Trophoblast cell (in vitro differentiated cells and primary cell): ENCODE measurements around the gene ZC3H12A.

ENCODE experiments used
- DNase-seq, 2 donors: peaks; one replicate each; pipeline ENCODE4 v3.0.0-alpha.2; 2016
- H2AFZ ChIP-seq: 2 replicates; pipeline ENCODE4 v1.6.1; 2013; ENCODE audit warnings: low read length, moderate library complexity, mild to moderate bottlenecking; ENCODE audit not compliant: insufficient read depth, poor library complexity
- H2AK5ac ChIP-seq: 2 replicates; pipeline ENCODE4 v1.6.1; 2013; ENCODE audit warnings: mild to moderate bottlenecking, low read length
- H2BK120ac ChIP-seq: 2 replicates; pipeline ENCODE4 v1.6.1; 2013; ENCODE audit warnings: low read length, mild to moderate bottlenecking, moderate library complexity; ENCODE audit not compliant: insufficient read depth, poor library complexity
- H2BK12ac ChIP-seq: 2 replicates; pipeline ENCODE4 v1.6.1; 2013; ENCODE audit warnings: mild to moderate bottlenecking, low read length, moderate library complexity
- H2BK5ac ChIP-seq: 2 replicates; pipeline ENCODE4 v1.6.1; 2013; ENCODE audit warnings: low read length, low read depth, moderate library complexity, mild to moderate bottlenecking; ENCODE audit not compliant: poor library complexity
- H3K14ac ChIP-seq: 2 replicates; pipeline ENCODE4 v1.6.1; 2013; ENCODE audit warnings: mild to moderate bottlenecking, low read length
- H3K18ac ChIP-seq: 2 replicates; pipeline ENCODE4 v1.6.1; 2013; ENCODE audit warnings: mild to moderate bottlenecking, low read length
- H3K23ac ChIP-seq: 2 replicates; pipeline ENCODE4 v1.6.1; 2013; ENCODE audit warnings: low read length
- H3K27ac ChIP-seq: 2 replicates; pipeline ENCODE4 v1.5.1; 2013; ENCODE audit warnings: low read depth, mild to moderate bottlenecking, inconsistent platforms, low read length, moderate library complexity
- H3K27me3 ChIP-seq: 2 replicates; pipeline ENCODE4 v1.6.1; 2013; ENCODE audit warnings: inconsistent platforms, mild to moderate bottlenecking, low read length, moderate library complexity; ENCODE audit not compliant: insufficient read depth
- H3K36me3 ChIP-seq, 2 experiments: 1 replicate in 1 of 2; 2 replicates in 1 of 2; pipeline ENCODE4 v1.6.1; 2013; ENCODE audit warnings: low read length in 2 of 2, mild to moderate bottlenecking in 2 of 2, moderate library complexity in 1 of 2; ENCODE audit not compliant: insufficient read depth in 2 of 2, control insufficient read depth in 1 of 2
- H3K4ac ChIP-seq: 2 replicates; pipeline ENCODE4 v1.6.1; 2013; ENCODE audit warnings: low read depth, mild to moderate bottlenecking, low read length, moderate library complexity
- H3K4me1 ChIP-seq, 2 experiments: 1 replicate in 1 of 2; 2 replicates in 1 of 2; pipeline ENCODE4 v1.6.1; 2013; ENCODE audit warnings: low read length in 2 of 2, mild to moderate bottlenecking in 2 of 2, moderate library complexity in 1 of 2; ENCODE audit not compliant: insufficient read depth in 2 of 2, control insufficient read depth in 1 of 2
- H3K4me2 ChIP-seq: 2 replicates; pipeline ENCODE4 v1.6.1; 2013; ENCODE audit warnings: inconsistent platforms, mild to moderate bottlenecking, low read length, moderate library complexity
- H3K4me3 ChIP-seq: 2 replicates; pipeline ENCODE4 v1.5.1; 2013; ENCODE audit warnings: mild to moderate bottlenecking, low read depth, low read length, inconsistent platforms
- H3K79me1 ChIP-seq: one replicate; pipeline ENCODE4 v1.6.1; 2013; ENCODE audit warnings: low read length
- H3K79me2 ChIP-seq: 2 replicates; pipeline ENCODE4 v1.6.1; 2013; ENCODE audit warnings: low read length, mild to moderate bottlenecking; ENCODE audit not compliant: control insufficient read depth, insufficient read depth, poor library complexity
- H3K9ac ChIP-seq: 2 replicates; pipeline ENCODE4 v1.6.1; 2013; ENCODE audit warnings: mild to moderate bottlenecking, low read length
- H3K9me3 ChIP-seq: 2 replicates; pipeline ENCODE4 v1.6.1; 2013; ENCODE audit warnings: low read depth, mild to moderate bottlenecking, control low read depth, inconsistent platforms, low read length; ENCODE audit not compliant: insufficient read depth
- H4K12ac ChIP-seq: 2 replicates; pipeline ENCODE4 v1.6.1; 2013; ENCODE audit warnings: low read depth, mild to moderate bottlenecking, low read length, moderate library complexity
- H4K8ac ChIP-seq: 2 replicates; pipeline ENCODE4 v1.6.1; 2013; ENCODE audit warnings: low read depth, mild to moderate bottlenecking, low read length, moderate library complexity
- H4K91ac ChIP-seq: one replicate; pipeline ENCODE4 v1.6.1; 2013; ENCODE audit warnings: low read depth, mild to moderate bottlenecking, low read length, moderate library complexity
- WGBS: extraction: QIAGEN DNeasy Blood & Tissue Kit; methylation state at CpG from one replicate; pipeline ENCODE4 v1.1.7; 2013; ENCODE audit warnings: missing lambda C conversion rate; ENCODE audit not compliant: insufficient read length, insufficient coverage; ENCODE audit errors: extremely low coverage; 5-methylcytosine and 5-hydroxymethylcytosine counted together

Gene ZC3H12A

DNA sequence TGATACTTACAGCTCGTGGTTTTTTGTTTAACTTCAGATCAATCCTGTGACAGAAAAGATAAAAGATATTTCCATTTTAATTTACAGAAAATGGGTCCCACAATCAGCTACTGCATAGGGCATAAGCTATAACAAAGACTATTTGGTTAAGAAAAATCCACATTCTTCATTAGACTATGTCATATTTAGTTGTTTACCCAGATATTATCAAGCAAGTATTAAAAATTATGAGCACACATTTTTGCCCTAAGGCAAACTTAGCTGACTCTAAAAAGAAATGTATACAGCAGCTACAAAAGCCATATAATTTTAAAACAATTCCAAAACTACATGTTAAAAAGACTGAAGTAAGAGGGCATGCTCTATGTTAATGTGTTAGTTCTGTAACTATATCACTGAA, 21.5 kb downstream of the ZC3H12A start:
- Histone ChIP-seq H4K91ac (no peak overlapping the region), H3K79me1 (no peaks in the 10 kb centered on the region), H3K4me1 (no peaks in the 10 kb centered on the region), H2AK5ac (no peak overlapping the region), H3K4me3 (no peak overlapping the region), H3K36me3 (peaks cover 13 to 26% of the 10 kb centered on the region in 2 experiments), H2BK5ac (no peak overlapping the region), H3K4ac (no peak overlapping the region), H2BK120ac (no peak overlapping the region), H3K4me2 (no peak overlapping the region), H2BK12ac (no peak overlapping the region), H4K12ac (no peak overlapping the region), H4K8ac (no peak overlapping the region), H3K9ac (no peak overlapping the region), H3K79me2 (no peaks in the 10 kb centered on the region), H3K27me3 (no peaks in the 10 kb centered on the region), H3K18ac (no peak overlapping the region), H2AFZ (no peak overlapping the region), H3K9me3 (no peaks in the 10 kb centered on the region), H3K23ac (no peak overlapping the region), H3K14ac (no peak overlapping the region), H3K27ac (no peak overlapping the region)
- WGBS: no CpG with 5 or more reads among the region's 1 CpG
- DNase-seq: no peak

DNA sequence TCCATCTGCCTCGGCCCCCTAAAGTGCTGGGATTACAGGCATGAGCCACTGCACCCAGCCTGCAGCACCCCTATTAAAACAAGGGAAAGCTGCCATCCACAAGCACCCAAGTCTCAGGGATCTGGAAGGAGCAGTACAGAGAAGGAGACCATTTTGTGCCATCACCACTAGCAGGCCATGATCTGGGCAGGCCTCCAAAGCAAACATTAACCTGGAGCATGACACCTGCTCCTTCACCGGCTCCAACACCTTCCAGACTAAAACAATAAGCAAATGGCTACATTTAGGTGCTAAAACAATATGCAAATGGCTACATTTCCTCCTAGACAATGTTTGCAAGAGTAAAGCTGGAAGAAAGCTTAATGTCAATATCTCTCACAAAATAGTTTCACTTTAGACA, 23.5 kb downstream of the ZC3H12A start:
- H2BK12ac ChIP-seq: no peak overlapping the region
- H3K36me3 ChIP-seq: peaks cover 8 to 24% of the 10 kb centered on the region in 2 experiments
- no peak overlapping the region for H3K18ac ChIP-seq
- no CpG with 5 or more reads among the region's 2 CpGs for WGBS
- no peaks in the 10 kb centered on the region for H3K9me3 ChIP-seq
- H3K4me1 ChIP-seq: no peaks in the 10 kb centered on the region
- no peaks in the 10 kb centered on the region for H3K79me2 ChIP-seq
- H3K4ac ChIP-seq: no peak overlapping the region
- H3K79me1 ChIP-seq: no peaks in the 10 kb centered on the region
- no peak overlapping the region for H3K14ac ChIP-seq
- no peak overlapping the region for H2BK120ac ChIP-seq
- H3K27me3 ChIP-seq: no peaks in the 10 kb centered on the region
- no peak overlapping the region for H3K27ac ChIP-seq
- H3K4me3 ChIP-seq: no peak overlapping the region
- H3K4me2 ChIP-seq: no peak overlapping the region
- peak overlapping the region; percentile 7 for H3K9ac ChIP-seq
- H4K91ac ChIP-seq: no peak overlapping the region
- H2AK5ac ChIP-seq: no peak overlapping the region
- no peak overlapping the region for H4K8ac ChIP-seq
- no peak overlapping the region for H4K12ac ChIP-seq
- no peak overlapping the region for H2AFZ ChIP-seq
- DNase-seq: no peak
- no peak overlapping the region for H3K23ac ChIP-seq
- no peak overlapping the region for H2BK5ac ChIP-seq

DNA sequence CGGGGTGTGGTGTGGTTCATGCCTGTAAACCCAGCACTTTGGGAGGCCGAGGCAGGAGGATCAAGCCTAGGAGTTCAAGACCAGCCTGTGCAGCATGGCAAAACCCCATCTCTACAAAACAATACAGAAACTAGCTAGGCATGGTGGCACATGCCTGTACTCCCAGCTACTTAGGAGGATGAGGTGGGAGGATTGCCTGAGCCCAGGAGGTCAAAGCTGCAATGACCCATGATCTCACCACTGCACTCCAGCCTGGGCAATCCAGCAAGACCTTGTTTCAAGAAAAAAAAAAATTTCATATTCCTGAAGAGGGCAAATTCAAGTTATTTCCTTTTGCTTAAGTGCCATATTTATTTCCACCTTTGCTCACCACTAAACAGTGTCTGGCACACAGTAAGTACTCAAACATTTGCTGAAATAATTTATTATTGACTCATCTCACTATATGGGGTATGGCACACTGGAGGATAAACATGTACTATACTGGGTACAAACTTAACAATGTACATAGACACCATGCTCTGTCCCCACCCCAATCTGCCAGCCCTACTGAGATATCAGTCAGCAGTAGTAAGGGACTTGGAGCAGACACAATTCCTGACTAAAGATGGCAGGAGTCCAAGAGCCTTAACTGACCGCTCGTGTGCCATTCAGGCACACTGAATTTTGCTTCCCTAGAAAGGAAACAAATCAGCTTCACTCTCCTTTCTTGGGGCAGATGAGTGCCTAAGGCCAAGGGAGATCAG, 24.7 kb downstream of the ZC3H12A start:
- H3K27me3 ChIP-seq: no peaks in the 10 kb centered on the region

DNA sequence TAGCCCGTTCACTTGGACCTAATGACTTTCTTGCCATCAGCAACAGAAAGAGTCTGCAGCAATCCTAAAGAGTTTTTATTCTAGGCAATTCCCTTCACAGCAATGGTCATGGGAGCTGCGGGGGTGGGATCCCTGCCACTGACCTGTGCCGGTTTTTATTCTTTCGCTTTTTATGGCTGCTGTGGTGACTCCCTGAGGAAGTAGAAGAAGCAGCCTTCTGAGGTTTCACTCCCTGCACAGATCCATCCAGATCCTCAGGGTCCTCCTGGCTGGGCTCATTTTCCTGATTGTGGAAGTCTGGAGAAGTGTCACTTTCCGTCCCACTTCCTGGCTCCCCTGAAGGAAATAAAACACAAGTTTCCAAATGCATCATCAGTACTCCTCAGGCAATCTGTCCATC, 27.3 kb downstream of the ZC3H12A start:
- H3K14ac ChIP-seq: no peak overlapping the region
- H3K9me3 ChIP-seq: no peaks in the 10 kb centered on the region
- no peaks in the 10 kb centered on the region for H3K27me3 ChIP-seq
- no peak overlapping the region for H3K23ac ChIP-seq
- H3K4ac ChIP-seq: no peak overlapping the region
- DNase-seq: no peak
- H3K18ac ChIP-seq: no peak overlapping the region
- H2BK12ac ChIP-seq: no peak overlapping the region
- H3K79me2 ChIP-seq: no peaks in the 10 kb centered on the region
- no peak overlapping the region for H3K4me2 ChIP-seq
- H3K79me1 ChIP-seq: no peaks in the 10 kb centered on the region
- H3K4me3 ChIP-seq: no peak overlapping the region
- H3K27ac ChIP-seq: no peak overlapping the region
- H3K9ac ChIP-seq: no peak overlapping the region
- no peak overlapping the region for H4K12ac ChIP-seq
- peaks cover 7 to 24% of the 10 kb centered on the region in 2 experiments for H3K36me3 ChIP-seq
- H2AFZ ChIP-seq: no peak overlapping the region
- H3K4me1 ChIP-seq: no peaks in the 10 kb centered on the region
- no peak overlapping the region for H2AK5ac ChIP-seq
- no peak overlapping the region for H2BK5ac ChIP-seq
- no peak overlapping the region for H4K91ac ChIP-seq
- H4K8ac ChIP-seq: no peak overlapping the region
- no CpG with 5 or more reads among the region's 5 CpGs for WGBS
- no peak overlapping the region for H2BK120ac ChIP-seq

More for the DNA sequence above, 24.7 kb downstream of the ZC3H12A start:
- Histone ChIP-seq H3K9me3 (no peaks in the 10 kb centered on the region), H3K9ac (no peak overlapping the region), H4K91ac (no peak overlapping the region), H3K4me1 (no peaks in the 10 kb centered on the region), H3K4me3 (no peak overlapping the region), H3K14ac (no peak overlapping the region), H3K79me1 (no peaks in the 10 kb centered on the region), H4K8ac (no peak overlapping the region), H2AFZ (no peak overlapping the region), H3K23ac (no peak overlapping the region), H2BK12ac (no peak overlapping the region), H3K4me2 (no peak overlapping the region), H3K36me3 (peaks cover 6 to 22% of the 10 kb centered on the region in 2 experiments), H3K79me2 (no peaks in the 10 kb centered on the region), H4K12ac (no peak overlapping the region), H2BK5ac (no peak overlapping the region), H3K27ac (no peak overlapping the region), H3K4ac (no peak overlapping the region), H2BK120ac (no peak overlapping the region), H3K18ac (no peak overlapping the region), H2AK5ac (no peak overlapping the region)
- DNase-seq: no peak
- no CpG with 5 or more reads among the region's 4 CpGs for WGBS
